Measurements from ENCODE around the gene VPS37B.

DNA sequence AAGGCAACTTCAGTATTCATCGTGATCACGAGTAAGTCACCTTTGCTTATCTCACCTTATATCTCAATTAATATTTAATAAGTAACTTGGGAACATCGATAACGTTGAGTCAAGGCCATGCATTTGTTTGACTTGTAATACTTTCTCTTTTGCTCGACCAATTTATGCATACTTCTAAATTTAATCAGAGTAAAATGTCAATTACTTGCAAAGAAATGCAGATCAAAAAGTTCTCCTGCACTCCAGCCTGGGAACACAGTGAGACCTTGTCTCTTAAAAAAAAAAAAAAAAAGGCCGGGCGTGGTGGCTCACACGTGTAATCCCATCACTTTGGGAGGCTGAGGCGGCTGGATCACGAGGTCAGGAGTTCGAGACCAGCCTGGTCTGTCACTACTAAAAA lies 72.5 kb downstream of the VPS37B start:
- TF ChIP-seq, protein P1, sequence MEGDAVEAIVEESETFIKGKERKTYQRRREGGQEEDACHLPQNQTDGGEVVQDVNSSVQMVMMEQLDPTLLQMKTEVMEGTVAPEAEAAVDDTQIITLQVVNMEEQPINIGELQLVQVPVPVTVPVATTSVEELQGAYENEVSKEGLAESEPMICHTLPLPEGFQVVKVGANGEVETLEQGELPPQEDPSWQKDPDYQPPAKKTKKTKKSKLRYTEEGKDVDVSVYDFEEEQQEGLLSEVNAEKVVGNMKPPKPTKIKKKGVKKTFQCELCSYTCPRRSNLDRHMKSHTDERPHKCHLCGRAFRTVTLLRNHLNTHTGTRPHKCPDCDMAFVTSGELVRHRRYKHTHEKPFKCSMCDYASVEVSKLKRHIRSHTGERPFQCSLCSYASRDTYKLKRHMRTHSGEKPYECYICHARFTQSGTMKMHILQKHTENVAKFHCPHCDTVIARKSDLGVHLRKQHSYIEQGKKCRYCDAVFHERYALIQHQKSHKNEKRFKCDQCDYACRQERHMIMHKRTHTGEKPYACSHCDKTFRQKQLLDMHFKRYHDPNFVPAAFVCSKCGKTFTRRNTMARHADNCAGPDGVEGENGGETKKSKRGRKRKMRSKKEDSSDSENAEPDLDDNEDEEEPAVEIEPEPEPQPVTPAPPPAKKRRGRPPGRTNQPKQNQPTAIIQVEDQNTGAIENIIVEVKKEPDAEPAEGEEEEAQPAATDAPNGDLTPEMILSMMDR (IDR thresholded peaks at IDR 0.05), result no peak
- TF ChIP-seq POLR2A (IDR thresholded peaks at IDR 0.05), result no peak

Measured in uterus (tissue), 2 donors.